ENCODE results near the gene SLC7A7. TPM values are rescaled to one million over a fixed set of nuclear protein-coding genes. Genes with fewer than 3 reads are reported as not detected.
"Not testable (repeated sequence)": the region's sequence is repeated elsewhere in the genome, so short reads cannot be mapped to it uniquely, and the experiment has no call there.

Gene SLC7A7
- total RNA-seq = 0.51 and 0.79 TPM in 2 replicates

DNA sequence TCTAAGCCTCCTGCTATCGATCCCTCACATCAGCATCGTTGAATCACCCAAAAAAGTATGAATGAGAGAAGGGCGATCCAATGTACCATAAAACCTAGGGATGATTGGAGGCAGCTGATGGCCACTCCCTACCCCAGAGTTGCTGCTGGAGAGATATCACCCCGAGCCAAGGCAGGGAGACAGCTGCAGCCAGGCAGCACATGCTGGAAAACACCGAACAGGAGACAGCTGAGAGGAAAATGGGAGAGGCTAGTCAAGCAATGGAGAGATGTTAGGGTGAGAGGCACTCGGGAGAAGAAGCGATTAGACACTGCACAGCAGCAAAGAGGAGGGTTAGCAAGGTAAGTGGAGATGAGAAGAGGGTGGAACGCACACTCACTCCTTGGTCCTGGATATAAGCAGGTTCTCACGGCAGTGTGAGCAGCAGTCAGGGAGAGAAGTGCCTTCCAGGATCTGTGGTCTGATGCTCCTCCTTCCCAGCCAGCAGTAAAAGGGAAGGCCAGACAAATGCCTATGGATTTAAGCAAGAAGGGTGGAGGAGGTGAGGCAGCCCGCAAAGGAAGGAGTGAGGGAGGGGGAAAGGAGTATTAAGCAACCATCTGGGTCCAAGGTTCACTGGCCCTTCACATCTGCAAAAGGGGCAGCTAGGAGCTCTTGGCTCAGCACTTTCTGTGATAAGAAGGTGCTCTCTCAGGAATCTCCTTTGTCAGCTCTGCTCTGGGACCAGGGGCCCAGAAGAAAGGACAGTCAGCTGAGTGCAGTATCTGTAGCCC lies at the start of gene SLC7A7:
Gene SLC7A7 (minus strand): TSS at position 495 of the 773 bp plus-strand sequence. CDS start 2,037 bp downstream, outside the sequence.
- DNase-seq (ENCODE audit: low read depth) (no peak), FAIRE-seq (no peak)
- no peak within 1 kb of the TSS for H3K4me3 ChIP-seq (ENCODE audit: low read depth, low read length)
- TF ChIP-seq, protein P1, sequence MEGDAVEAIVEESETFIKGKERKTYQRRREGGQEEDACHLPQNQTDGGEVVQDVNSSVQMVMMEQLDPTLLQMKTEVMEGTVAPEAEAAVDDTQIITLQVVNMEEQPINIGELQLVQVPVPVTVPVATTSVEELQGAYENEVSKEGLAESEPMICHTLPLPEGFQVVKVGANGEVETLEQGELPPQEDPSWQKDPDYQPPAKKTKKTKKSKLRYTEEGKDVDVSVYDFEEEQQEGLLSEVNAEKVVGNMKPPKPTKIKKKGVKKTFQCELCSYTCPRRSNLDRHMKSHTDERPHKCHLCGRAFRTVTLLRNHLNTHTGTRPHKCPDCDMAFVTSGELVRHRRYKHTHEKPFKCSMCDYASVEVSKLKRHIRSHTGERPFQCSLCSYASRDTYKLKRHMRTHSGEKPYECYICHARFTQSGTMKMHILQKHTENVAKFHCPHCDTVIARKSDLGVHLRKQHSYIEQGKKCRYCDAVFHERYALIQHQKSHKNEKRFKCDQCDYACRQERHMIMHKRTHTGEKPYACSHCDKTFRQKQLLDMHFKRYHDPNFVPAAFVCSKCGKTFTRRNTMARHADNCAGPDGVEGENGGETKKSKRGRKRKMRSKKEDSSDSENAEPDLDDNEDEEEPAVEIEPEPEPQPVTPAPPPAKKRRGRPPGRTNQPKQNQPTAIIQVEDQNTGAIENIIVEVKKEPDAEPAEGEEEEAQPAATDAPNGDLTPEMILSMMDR (IDR thresholded peaks at IDR 0.05; ENCODE audit: insufficient read depth, low read length, severe bottlenecking) = no peak
- H3K36me3 ChIP-seq (ENCODE audit: control insufficient read depth, insufficient read depth, low read length) = no peaks in the 10 kb centered on the region
- H3K27me3 ChIP-seq (ENCODE audit: control insufficient read depth, insufficient read depth, low read length) = no peaks in the 10 kb centered on the region

DNA sequence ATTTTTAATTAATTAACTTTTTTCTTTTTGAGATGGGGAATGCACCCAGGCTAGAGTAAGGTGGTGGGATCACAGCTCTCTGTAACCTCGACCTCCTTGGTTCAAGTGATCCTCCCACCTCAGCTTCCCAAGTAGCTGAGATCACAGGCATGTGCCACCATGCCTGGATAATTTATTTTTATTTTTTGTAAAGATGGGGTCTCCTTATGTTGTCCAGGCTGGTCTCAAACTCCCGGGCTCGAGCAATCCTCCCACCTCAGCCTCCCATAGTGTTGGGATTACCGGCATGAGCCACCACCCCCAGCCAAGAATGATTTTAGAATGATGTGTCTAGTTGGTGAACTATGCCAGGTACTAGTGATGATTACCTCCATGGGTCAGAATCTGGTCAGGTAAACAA lies 49.7 kb upstream of the SLC7A7 start:
- DNase-seq (ENCODE audit: low read depth) = no peak
- no peaks in the 10 kb centered on the region for H3K36me3 ChIP-seq (ENCODE audit: control insufficient read depth, insufficient read depth, low read length)
- no peak for FAIRE-seq
- H3K27me3 ChIP-seq (ENCODE audit: control insufficient read depth, insufficient read depth, low read length) = no peaks in the 10 kb centered on the region
- TF ChIP-seq, protein P1 (IDR thresholded peaks at IDR 0.05; ENCODE audit: insufficient read depth, low read length, severe bottlenecking) = no peak
- no peak overlapping the region for H3K4me3 ChIP-seq (ENCODE audit: low read depth, low read length)

DNA sequence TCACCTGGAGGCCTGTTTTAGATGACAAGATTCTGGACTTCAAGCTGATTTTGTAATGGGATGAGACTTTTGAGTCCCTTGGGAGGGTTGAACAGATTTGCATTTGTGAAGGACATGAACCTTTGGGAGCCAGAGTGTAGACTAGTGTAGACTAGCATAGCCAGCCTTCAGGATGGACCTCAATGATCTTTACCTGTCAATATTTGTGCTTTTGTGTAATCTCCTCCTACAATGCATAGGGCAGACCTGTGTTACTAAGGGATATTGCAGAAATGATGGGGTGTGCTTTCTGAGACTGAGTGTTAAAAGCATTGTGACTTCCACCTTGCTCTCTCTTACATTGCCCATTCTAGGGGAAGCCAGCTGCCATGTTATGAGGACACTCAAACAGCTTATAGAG lies 46.4 kb upstream of the SLC7A7 start:
- TF ChIP-seq, protein P1 (IDR thresholded peaks at IDR 0.05; ENCODE audit: insufficient read depth, low read length, severe bottlenecking) = no peak
- FAIRE-seq (no peak), DNase-seq (ENCODE audit: low read depth) (no peak)
- H3K4me3 ChIP-seq (ENCODE audit: low read depth, low read length) = no peak overlapping the region
- no peaks in the 10 kb centered on the region for H3K27me3 ChIP-seq (ENCODE audit: control insufficient read depth, insufficient read depth, low read length)
- H3K36me3 ChIP-seq (ENCODE audit: control insufficient read depth, insufficient read depth, low read length) = no peaks in the 10 kb centered on the region

DNA sequence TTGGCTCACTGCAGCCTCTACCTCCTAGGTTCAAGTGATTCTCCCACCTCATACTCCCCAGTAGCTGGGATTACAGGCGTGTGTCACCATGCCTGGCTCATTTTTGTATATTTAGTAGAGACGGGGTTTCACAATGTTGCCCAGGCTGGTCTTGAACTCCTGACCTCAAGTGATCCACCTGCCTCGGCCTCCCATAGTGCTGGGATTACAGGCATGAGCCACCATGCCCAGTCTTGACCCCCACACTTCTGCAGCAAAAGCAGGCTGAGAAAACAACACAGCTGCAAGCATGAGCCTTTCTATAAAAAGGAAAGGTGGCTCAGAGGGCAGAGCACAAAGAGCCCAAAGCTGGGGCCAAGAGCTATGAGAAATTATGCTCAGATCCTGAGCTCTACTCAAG lies 45.1 kb upstream of the SLC7A7 start:
- not testable (repeated sequence) for FAIRE-seq; H3K4me3 ChIP-seq (ENCODE audit: low read depth, low read length); DNase-seq (ENCODE audit: low read depth); H3K36me3 ChIP-seq (ENCODE audit: control insufficient read depth, insufficient read depth, low read length); H3K27me3 ChIP-seq (ENCODE audit: control insufficient read depth, insufficient read depth, low read length)

DNA sequence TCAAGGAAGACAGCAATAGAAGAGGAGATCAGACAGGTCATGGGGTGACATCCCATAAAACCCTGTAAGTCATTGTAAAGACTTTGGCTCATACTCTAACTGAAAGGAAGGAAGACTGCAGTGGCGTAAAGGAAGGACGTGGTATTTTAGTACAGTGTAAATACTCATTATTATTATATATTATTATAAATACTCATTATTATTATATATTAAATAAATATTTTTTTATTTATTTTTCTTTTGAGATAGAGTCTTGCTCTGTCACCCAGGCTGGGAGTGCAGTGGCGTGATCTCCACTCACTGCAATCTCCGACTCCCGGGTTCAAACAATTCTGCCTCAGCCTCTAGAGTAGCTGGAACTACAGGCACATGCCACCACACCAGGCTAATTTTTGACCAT lies 41.2 kb upstream of the SLC7A7 start:
- Histone ChIP-seq H3K36me3 (ENCODE audit: control insufficient read depth, insufficient read depth, low read length) (no peaks in the 10 kb centered on the region), H3K4me3 (ENCODE audit: low read depth, low read length) (no peak overlapping the region), H3K27me3 (ENCODE audit: control insufficient read depth, insufficient read depth, low read length) (no peaks in the 10 kb centered on the region)
- DNase-seq (ENCODE audit: low read depth) (no peak), FAIRE-seq (no peak)
- TF ChIP-seq, protein P1 (IDR thresholded peaks at IDR 0.05; ENCODE audit: insufficient read depth, low read length, severe bottlenecking) = no peak

DNA sequence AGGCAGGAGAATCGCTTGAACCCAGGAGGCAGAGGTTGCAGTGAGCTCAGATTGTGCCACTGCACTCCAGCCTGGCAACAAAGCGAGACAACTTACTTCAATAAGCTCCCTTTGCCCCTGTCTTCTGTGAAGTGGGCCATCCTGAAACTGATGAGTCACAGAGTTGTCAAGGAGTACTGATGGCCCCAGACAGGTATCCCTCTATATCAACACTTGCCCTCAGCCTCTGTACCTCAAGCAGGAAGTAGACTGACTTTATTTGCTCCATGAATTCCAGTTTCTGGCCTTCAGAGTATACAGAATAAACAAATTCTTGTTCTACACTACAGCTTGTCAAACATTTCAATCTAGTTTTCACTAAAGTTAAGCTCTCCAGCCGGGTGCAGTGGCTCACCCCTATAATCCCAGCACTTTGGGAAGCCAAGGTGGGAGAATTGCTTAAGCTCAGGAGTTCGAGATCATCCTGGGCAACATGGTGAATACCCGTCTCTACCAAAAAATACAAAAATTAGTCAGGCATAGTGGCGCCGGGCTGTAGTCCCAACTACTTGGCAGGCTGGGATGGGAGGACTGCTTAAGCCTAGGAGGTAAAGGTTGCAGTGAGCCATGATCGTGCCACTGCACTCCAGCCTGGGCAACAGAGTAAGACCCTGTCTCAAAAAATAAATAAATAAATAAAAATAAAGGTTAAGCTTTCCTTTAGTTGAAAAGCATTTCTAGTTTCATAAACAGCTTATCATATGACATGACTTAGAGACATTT lies 39.9 kb upstream of the SLC7A7 start:
- H3K36me3 ChIP-seq (ENCODE audit: control insufficient read depth, insufficient read depth, low read length) = no peaks in the 10 kb centered on the region
- H3K27me3 ChIP-seq (ENCODE audit: control insufficient read depth, insufficient read depth, low read length) = no peaks in the 10 kb centered on the region
- peak; percentile 34 for DNase-seq (ENCODE audit: low read depth)
- no peak overlapping the region for H3K4me3 ChIP-seq (ENCODE audit: low read depth, low read length)
- TF ChIP-seq, protein P1 (IDR thresholded peaks at IDR 0.05; ENCODE audit: insufficient read depth, low read length, severe bottlenecking) = no peak
- no peak for FAIRE-seq

DNA sequence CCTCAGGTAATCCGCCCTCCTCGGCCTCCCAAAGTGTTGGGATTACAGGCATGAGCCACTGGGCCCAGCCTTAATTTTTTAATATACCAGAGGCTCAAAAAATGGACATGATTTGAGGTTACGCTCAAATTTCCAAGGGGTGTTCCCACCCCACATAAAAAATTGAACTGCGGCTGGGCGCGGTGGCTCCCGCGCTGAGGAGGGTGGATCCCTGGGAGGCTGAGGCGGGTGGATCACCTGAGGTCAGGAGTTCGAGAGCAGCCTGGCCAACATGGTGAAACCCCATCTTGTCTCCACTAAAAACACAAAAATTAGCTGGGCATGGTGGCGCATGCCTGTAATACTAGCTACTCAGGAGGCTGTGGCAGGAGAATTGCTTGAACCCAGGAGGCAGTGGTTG lies 39.1 kb upstream of the SLC7A7 start:
- not testable (repeated sequence) for DNase-seq (ENCODE audit: low read depth); FAIRE-seq; H3K27me3 ChIP-seq (ENCODE audit: control insufficient read depth, insufficient read depth, low read length); H3K4me3 ChIP-seq (ENCODE audit: low read depth, low read length); H3K36me3 ChIP-seq (ENCODE audit: control insufficient read depth, insufficient read depth, low read length)

Measured in bronchial epithelial cell (primary cell).